ENCODE measurements around the gene MPIG6B.
A peak's percentile ranks its signal among the peaks of the same experiment; 100 is the strongest.

MPIG6B gene

GRCh38 chr6:31736768-31737314 lies 13.7 kb downstream of the MPIG6B start:
- DNase-seq (ENCODE audit: insufficient read length, low spot score) (no peak), FAIRE-seq (no peak)

- FAIRE-seq (no peak), DNase-seq (ENCODE audit: insufficient read length, low spot score) (no peak)
These were observed 14.3 kb downstream of the MPIG6B start for GRCh38 chr6:31737315-31737990.

GRCh38 chr6:31737991-31738979 lies 15.1 kb downstream of the MPIG6B start:
- peak; percentile 46 for DNase-seq (ENCODE audit: insufficient read length, low spot score)
- peak; percentile 90 for FAIRE-seq

GRCh38 chr6:31739639-31740396 lies 16.6 kb downstream of the MPIG6B start, which contains the start of gene MSH5:
Gene MSH5 (plus strand): TSS chr6:31740005. CDS start chr6:31740467, 462 bp downstream.
- FAIRE-seq, result peak; percentile 96
- DNase-seq (ENCODE audit: insufficient read length, low spot score), result peak; percentile 83

GRCh38 chr6:31740397-31741223 lies 17.4 kb downstream of the MPIG6B start:
- DNase-seq (ENCODE audit: insufficient read length, low spot score), result peak; percentile 44
- peak; percentile 37 for FAIRE-seq

- FAIRE-seq (no peak), DNase-seq (ENCODE audit: insufficient read length, low spot score) (no peak)
These were observed 18.6 kb downstream of the MPIG6B start for GRCh38 chr6:31741815-31742214.

- DNase-seq (ENCODE audit: insufficient read length, low spot score) (no peak), FAIRE-seq (no peak)
These were observed 19.7 kb downstream of the MPIG6B start for GRCh38 chr6:31742894-31743293.

- FAIRE-seq (no peak), DNase-seq (ENCODE audit: insufficient read length, low spot score) (no peak)
These were observed 21.2 kb downstream of the MPIG6B start for GRCh38 chr6:31744422-31744821.

- no peak for DNase-seq (ENCODE audit: insufficient read length, low spot score)
- FAIRE-seq, result no peak
These were observed 26.3 kb downstream of the MPIG6B start for GRCh38 chr6:31749301-31750036.

GRCh38 chr6:31750411-31751022 lies 27.3 kb downstream of the MPIG6B start:
- FAIRE-seq (no peak), DNase-seq (ENCODE audit: insufficient read length, low spot score) (no peak)

- DNase-seq (ENCODE audit: insufficient read length, low spot score) (no peak), FAIRE-seq (no peak)
These were observed 29.7 kb downstream of the MPIG6B start for GRCh38 chr6:31752739-31753319.

GRCh38 chr6:31758281-31758680 lies 35.1 kb downstream of the MPIG6B start:
- DNase-seq (ENCODE audit: insufficient read length, low spot score) (no peak), FAIRE-seq (no peak)

GRCh38 chr6:31760790-31761189 lies 37.6 kb downstream of the MPIG6B start:
- FAIRE-seq (no peak), DNase-seq (ENCODE audit: insufficient read length, low spot score) (no peak)

GRCh38 chr6:31761343-31761742 lies 38.2 kb downstream of the MPIG6B start:
- FAIRE-seq (no peak), DNase-seq (ENCODE audit: insufficient read length, low spot score) (no peak)

- DNase-seq (ENCODE audit: insufficient read length, low spot score) (no peak), FAIRE-seq (no peak)
These were observed 39.2 kb downstream of the MPIG6B start, which contains the start of gene SAPCD1 for GRCh38 chr6:31762356-31762755. Gene SAPCD1 (plus strand): TSS chr6:31762656. CDS start chr6:31763055, 399 bp downstream.

GRCh38 chr6:31762878-31763618 lies 39.9 kb downstream of the MPIG6B start:
- DNase-seq (ENCODE audit: insufficient read length, low spot score) (no peak), FAIRE-seq (no peak)

GRCh38 chr6:31763619-31763940 lies 40.4 kb downstream of the MPIG6B start:
- FAIRE-seq (no peak), DNase-seq (ENCODE audit: insufficient read length, low spot score) (no peak)

GRCh38 chr6:31764198-31764597 lies 41.0 kb downstream of the MPIG6B start:
- FAIRE-seq (no peak), DNase-seq (ENCODE audit: insufficient read length, low spot score) (no peak)

Data from GM19239 (cell line).